ENCODE data around the gene NEDD4L.

Gene NEDD4L

GRCh38 chr18:58105206-58105887 is 61.3 kb downstream of the NEDD4L start:
- no peak overlapping the region for H3K27ac Mint-ChIP-seq (ENCODE audit: low read depth)
- DNase-seq (ENCODE audit: low spot score in 2 of 2) = no peak
- ATAC-seq (replicated peaks; ENCODE audit: extremely low read depth, poor library complexity, severe bottlenecking) = no peak
- no peaks in the 10 kb centered on the region for H3K36me3 Mint-ChIP-seq (ENCODE audit: insufficient read depth)
- no peaks in the 10 kb centered on the region for H3K9me3 Mint-ChIP-seq
- peaks cover 44% of the 10 kb centered on the region for H3K27me3 Mint-ChIP-seq
- no peak overlapping the region for H3K4me3 Mint-ChIP-seq
- H3K4me1 Mint-ChIP-seq = no peaks in the 10 kb centered on the region

GRCh38 chr18:58105888-58106260 is 61.8 kb downstream of the NEDD4L start:
- no peak for ATAC-seq (replicated peaks; ENCODE audit: extremely low read depth, poor library complexity, severe bottlenecking)

GRCh38 chr18:58106289-58107070 is 62.5 kb downstream of the NEDD4L start:
- no peak overlapping the region for H3K4me3 Mint-ChIP-seq
- no peaks in the 10 kb centered on the region for H3K9me3 Mint-ChIP-seq
- no peak overlapping the region for H3K27ac Mint-ChIP-seq (ENCODE audit: low read depth)
- DNase-seq (ENCODE audit: low spot score in 2 of 2) (no peak), ATAC-seq (replicated peaks; ENCODE audit: extremely low read depth, poor library complexity, severe bottlenecking) (no peak)
- H3K4me1 Mint-ChIP-seq = no peaks in the 10 kb centered on the region
- H3K27me3 Mint-ChIP-seq = peaks cover 45% of the 10 kb centered on the region
- no peaks in the 10 kb centered on the region for H3K36me3 Mint-ChIP-seq (ENCODE audit: insufficient read depth)

More at GRCh38 chr18:58105888-58106260, 61.8 kb downstream of the NEDD4L start:
- no peaks in the 10 kb centered on the region for H3K9me3 Mint-ChIP-seq
- peaks cover 45% of the 10 kb centered on the region for H3K27me3 Mint-ChIP-seq
- H3K27ac Mint-ChIP-seq (ENCODE audit: low read depth) = no peak overlapping the region
- DNase-seq (ENCODE audit: low spot score in 2 of 2) = no peak
- H3K4me3 Mint-ChIP-seq = no peak overlapping the region
- H3K36me3 Mint-ChIP-seq (ENCODE audit: insufficient read depth) = no peaks in the 10 kb centered on the region
- H3K4me1 Mint-ChIP-seq = no peaks in the 10 kb centered on the region

GRCh38 chr18:58109256-58109655 is 65.2 kb downstream of the NEDD4L start:
- Mint-ChIP-seq H3K27ac (ENCODE audit: low read depth) (no peak overlapping the region), H3K36me3 (ENCODE audit: insufficient read depth) (no peaks in the 10 kb centered on the region), H3K27me3 (peaks cover 46% of the 10 kb centered on the region), H3K4me1 (no peaks in the 10 kb centered on the region), H3K9me3 (no peaks in the 10 kb centered on the region), H3K4me3 (no peak overlapping the region)
- ATAC-seq (replicated peaks; ENCODE audit: extremely low read depth, poor library complexity, severe bottlenecking) (no peak), DNase-seq (ENCODE audit: low spot score in 2 of 2) (no peak)

- Mint-ChIP-seq H3K4me3 (no peak overlapping the region), H3K36me3 (ENCODE audit: insufficient read depth) (no peaks in the 10 kb centered on the region), H3K4me1 (no peaks in the 10 kb centered on the region), H3K27ac (ENCODE audit: low read depth) (no peak overlapping the region), H3K27me3 (peaks cover 46% of the 10 kb centered on the region), H3K9me3 (no peaks in the 10 kb centered on the region)
- ATAC-seq (replicated peaks; ENCODE audit: extremely low read depth, poor library complexity, severe bottlenecking) (no peak), DNase-seq (ENCODE audit: low spot score in 2 of 2) (no peak)
Measured at GRCh38 chr18:58110398-58110797, 66.4 kb downstream of the NEDD4L start.

- Mint-ChIP-seq H3K27ac (ENCODE audit: low read depth) (no peak overlapping the region), H3K9me3 (no peaks in the 10 kb centered on the region), H3K27me3 (peaks cover 46% of the 10 kb centered on the region), H3K4me3 (no peak overlapping the region), H3K4me1 (no peaks in the 10 kb centered on the region), H3K36me3 (ENCODE audit: insufficient read depth) (no peaks in the 10 kb centered on the region)
- no peak for DNase-seq (ENCODE audit: low spot score in 2 of 2)
- ATAC-seq (replicated peaks; ENCODE audit: extremely low read depth, poor library complexity, severe bottlenecking) = no peak
Measured at GRCh38 chr18:58112174-58112573, 68.1 kb downstream of the NEDD4L start.

GRCh38 chr18:58113337-58113736 is 69.3 kb downstream of the NEDD4L start:
- no peak for ATAC-seq (replicated peaks; ENCODE audit: extremely low read depth, poor library complexity, severe bottlenecking)
- Mint-ChIP-seq H3K27ac (ENCODE audit: low read depth) (no peak overlapping the region), H3K27me3 (peaks cover 42% of the 10 kb centered on the region), H3K4me3 (no peak overlapping the region), H3K9me3 (no peaks in the 10 kb centered on the region), H3K4me1 (no peaks in the 10 kb centered on the region), H3K36me3 (ENCODE audit: insufficient read depth) (no peaks in the 10 kb centered on the region)
- DNase-seq (ENCODE audit: low spot score in 2 of 2) = no peak

- no peaks in the 10 kb centered on the region for H3K9me3 Mint-ChIP-seq
- H3K27ac Mint-ChIP-seq (ENCODE audit: low read depth) = no peak overlapping the region
- peaks cover 35% of the 10 kb centered on the region for H3K27me3 Mint-ChIP-seq
- no peak overlapping the region for H3K4me3 Mint-ChIP-seq
- H3K36me3 Mint-ChIP-seq (ENCODE audit: insufficient read depth) = no peaks in the 10 kb centered on the region
- DNase-seq (ENCODE audit: low spot score in 2 of 2) (no peak), ATAC-seq (replicated peaks; ENCODE audit: extremely low read depth, poor library complexity, severe bottlenecking) (no peak)
- H3K4me1 Mint-ChIP-seq = no peaks in the 10 kb centered on the region
Measured at GRCh38 chr18:58114766-58115165, 70.7 kb downstream of the NEDD4L start.

- H3K27ac Mint-ChIP-seq (ENCODE audit: low read depth) = no peak overlapping the region
- no peak for ATAC-seq (replicated peaks; ENCODE audit: extremely low read depth, poor library complexity, severe bottlenecking)
- H3K27me3 Mint-ChIP-seq = peaks cover 29% of the 10 kb centered on the region
- no peak for DNase-seq (ENCODE audit: low spot score in 2 of 2)
- H3K4me1 Mint-ChIP-seq = no peaks in the 10 kb centered on the region
- H3K9me3 Mint-ChIP-seq = no peaks in the 10 kb centered on the region
- no peaks in the 10 kb centered on the region for H3K36me3 Mint-ChIP-seq (ENCODE audit: insufficient read depth)
- no peak overlapping the region for H3K4me3 Mint-ChIP-seq
Measured at GRCh38 chr18:58116818-58117217, 72.8 kb downstream of the NEDD4L start.

GRCh38 chr18:58117786-58118403 is 73.9 kb downstream of the NEDD4L start:
- no peaks in the 10 kb centered on the region for H3K36me3 Mint-ChIP-seq (ENCODE audit: insufficient read depth)
- peaks cover 27% of the 10 kb centered on the region for H3K27me3 Mint-ChIP-seq
- DNase-seq (ENCODE audit: low spot score in 2 of 2) (no peak), ATAC-seq (replicated peaks; ENCODE audit: extremely low read depth, poor library complexity, severe bottlenecking) (no peak)
- H3K9me3 Mint-ChIP-seq = no peaks in the 10 kb centered on the region
- H3K27ac Mint-ChIP-seq (ENCODE audit: low read depth) = no peak overlapping the region
- no peaks in the 10 kb centered on the region for H3K4me1 Mint-ChIP-seq
- no peak overlapping the region for H3K4me3 Mint-ChIP-seq

- Mint-ChIP-seq H3K9me3 (no peaks in the 10 kb centered on the region), H3K27me3 (peaks cover 23% of the 10 kb centered on the region), H3K4me1 (no peaks in the 10 kb centered on the region), H3K27ac (ENCODE audit: low read depth) (no peak overlapping the region), H3K36me3 (ENCODE audit: insufficient read depth) (no peaks in the 10 kb centered on the region), H3K4me3 (no peak overlapping the region)
- no peak for DNase-seq (ENCODE audit: low spot score in 2 of 2)
- ATAC-seq (replicated peaks; ENCODE audit: extremely low read depth, poor library complexity, severe bottlenecking) = no peak
Measured at GRCh38 chr18:58118536-58118935, 74.5 kb downstream of the NEDD4L start.

GRCh38 chr18:58119819-58120218 is 75.8 kb downstream of the NEDD4L start:
- H3K36me3 Mint-ChIP-seq (ENCODE audit: insufficient read depth) = no peaks in the 10 kb centered on the region
- no peak for ATAC-seq (replicated peaks; ENCODE audit: extremely low read depth, poor library complexity, severe bottlenecking)
- no peak overlapping the region for H3K4me3 Mint-ChIP-seq
- H3K27me3 Mint-ChIP-seq = peaks cover 26% of the 10 kb centered on the region
- DNase-seq (ENCODE audit: low spot score in 2 of 2) = no peak
- H3K4me1 Mint-ChIP-seq = no peaks in the 10 kb centered on the region
- H3K9me3 Mint-ChIP-seq = no peaks in the 10 kb centered on the region
- no peak overlapping the region for H3K27ac Mint-ChIP-seq (ENCODE audit: low read depth)

GRCh38 chr18:58124475-58124874 is 80.4 kb downstream of the NEDD4L start:
- Mint-ChIP-seq H3K9me3 (no peaks in the 10 kb centered on the region), H3K4me1 (no peaks in the 10 kb centered on the region), H3K27ac (ENCODE audit: low read depth) (no peak overlapping the region)

More at GRCh38 chr18:58124475-58124874, 80.4 kb downstream of the NEDD4L start:
- H3K4me3 Mint-ChIP-seq = no peak overlapping the region
- DNase-seq (ENCODE audit: low spot score in 2 of 2) (no peak), ATAC-seq (replicated peaks; ENCODE audit: extremely low read depth, poor library complexity, severe bottlenecking) (no peak)
- H3K36me3 Mint-ChIP-seq (ENCODE audit: insufficient read depth) = no peaks in the 10 kb centered on the region
- peaks cover 32% of the 10 kb centered on the region for H3K27me3 Mint-ChIP-seq
